HEK293 (cell line): ENCODE data around the gene PAK5.

Experiments
- CTCF ChIA-PET: fragments of 350-600 bp; formaldehyde crosslinking; extraction: SDS; loops from one replicate; lab custom pipeline; 2021; ENCODE audit warnings: antibody characterized with exemption; lab: Yijun Ruan, JAX
- POLR2A ChIA-PET: fragments of 300-600 bp; formaldehyde crosslinking; extraction: SDS; loops from one replicate; lab custom pipeline; 2020; ENCODE audit warnings: antibody characterized with exemption, inconsistent platforms; lab: Yijun Ruan, JAX
- H3K27ac ChIP-seq: fragments of 200-500 bp; sonication (Bioruptor generic); 2 replicates; pipeline ENCODE4 v1.5.1; 2014; ENCODE audit warnings: low read depth, low read length, control low read depth, inconsistent platforms; ENCODE audit errors: extremely low read depth
- H3K36me3 ChIP-seq, 2 experiments: fragments of 200-500 bp in 1 of 2; sonication (Bioruptor generic) in 1 of 2; 1 replicate in 1 of 2; 2 replicates in 1 of 2; pipeline ENCODE4 v1.5.1; 2014 to 2017; ENCODE audit warnings: inconsistent platforms in 2 of 2, low read length in 2 of 2; ENCODE audit not compliant: control insufficient read depth in 2 of 2, insufficient read depth in 1 of 2
- H3K4me1 ChIP-seq: fragments of 200-500 bp; sonication (Bioruptor generic); 2 replicates; pipeline ENCODE4 v1.5.1; 2014; ENCODE audit warnings: mild to moderate bottlenecking, low read length, inconsistent platforms; ENCODE audit not compliant: control insufficient read depth, insufficient read depth
- H3K4me3 ChIP-seq: 2 replicates; pipeline ENCODE4 v1.5.1; 2011; ENCODE audit warnings: low read depth, mild to moderate bottlenecking, control low read depth, low read length, moderate library complexity
- H3K9me3 ChIP-seq: fragments of 200-500 bp; sonication (Bioruptor generic); 2 replicates; pipeline ENCODE4 v1.5.1; 2014; ENCODE audit warnings: low read depth, low read length, inconsistent platforms; ENCODE audit not compliant: control insufficient read depth, insufficient read depth
- EGR2 ChIP-seq: fragments of 450-650 bp; formaldehyde crosslinking; IDR thresholded peaks from 2 replicates; pipeline ENCODE4 v1.5.1; 2016; ENCODE audit warnings: low read depth, missing biosample characterization, missing genetic modification characterization
- KLF16 ChIP-seq: fragments of 450-650 bp; formaldehyde crosslinking; IDR thresholded peaks from 2 replicates; pipeline ENCODE4 v1.5.1; 2017; ENCODE audit warnings: missing biosample characterization, missing genetic modification characterization
- MEIS1 ChIP-seq: sonication (generic); formaldehyde crosslinking; IDR thresholded peaks from 2 replicates; pipeline ENCODE4 v1.8.1; 2022; ENCODE audit warnings: missing genetic modification reagents, mild to moderate bottlenecking, borderline replicate concordance
- OVOL3 ChIP-seq: fragments of 450-650 bp; formaldehyde crosslinking; IDR thresholded peaks from 2 replicates; pipeline ENCODE4 v1.5.1; 2016; ENCODE audit warnings: missing biosample characterization, missing genetic modification characterization
- PBX3 ChIP-seq: sonication (generic); formaldehyde crosslinking; IDR thresholded peaks from 2 replicates; pipeline ENCODE4 v1.8.1; 2022; ENCODE audit warnings: mild to moderate bottlenecking, moderate library complexity, missing genetic modification reagents
- REPIN1 ChIP-seq: fragments of 450-650 bp; formaldehyde crosslinking; IDR thresholded peaks from 2 replicates; pipeline ENCODE4 v1.5.1; 2017; ENCODE audit warnings: missing biosample characterization, missing genetic modification characterization, low read depth
- WT1 ChIP-seq: fragments of 450-650 bp; formaldehyde crosslinking; IDR thresholded peaks from 2 replicates; pipeline ENCODE4 v1.5.1; 2016; ENCODE audit warnings: missing biosample characterization, missing genetic modification characterization
- ZBTB8A ChIP-seq: fragments of 450-650 bp; formaldehyde crosslinking; IDR thresholded peaks from 2 replicates; pipeline ENCODE4 v1.5.1; 2016; ENCODE audit warnings: missing biosample characterization, missing genetic modification characterization
- ZFHX2 ChIP-seq: fragments of 450-650 bp; formaldehyde crosslinking; conservative IDR thresholded peaks from 2 replicates; pipeline ENCODE4 v1.5.1; 2016; ENCODE audit warnings: missing biosample characterization, missing genetic modification characterization
- ZNF10 ChIP-seq: fragments of 450-650 bp; formaldehyde crosslinking; IDR thresholded peaks from 2 replicates; pipeline ENCODE4 v1.5.1; 2017; ENCODE audit warnings: missing biosample characterization, missing genetic modification characterization
- ZNF121 ChIP-seq: fragments of 450-650 bp; formaldehyde crosslinking; IDR thresholded peaks from 2 replicates; pipeline ENCODE4 v1.5.1; 2016; ENCODE audit warnings: missing biosample characterization, missing genetic modification characterization
- ZNF223 ChIP-seq: fragments of 450-650 bp; formaldehyde crosslinking; IDR thresholded peaks from 2 replicates; pipeline ENCODE4 v1.5.1; 2016; ENCODE audit warnings: missing biosample characterization, missing genetic modification characterization
- ZNF280D ChIP-seq: fragments of 450-650 bp; formaldehyde crosslinking; IDR thresholded peaks from 2 replicates; pipeline ENCODE4 v1.5.1; 2016; ENCODE audit warnings: missing biosample characterization, missing genetic modification characterization
- ZNF518A ChIP-seq: fragments of 450-650 bp; formaldehyde crosslinking; conservative IDR thresholded peaks from 2 replicates; pipeline ENCODE4 v1.5.1; 2016; ENCODE audit warnings: low read depth, missing biosample characterization, missing genetic modification characterization
- ZNF549 ChIP-seq: fragments of 450-650 bp; IDR thresholded peaks from 2 replicates; pipeline ENCODE4 v1.5.1; 2018; ENCODE audit warnings: missing biosample characterization, missing genetic modification characterization, mild to moderate bottlenecking, inconsistent platforms, moderate library complexity
- ZNF654 ChIP-seq: fragments of 450-650 bp; formaldehyde crosslinking; IDR thresholded peaks from 2 replicates; pipeline ENCODE4 v1.5.1; 2016; ENCODE audit warnings: low read depth, missing biosample characterization, missing genetic modification characterization
- ZNF792 ChIP-seq: fragments of 450-650 bp; formaldehyde crosslinking; IDR thresholded peaks from 2 replicates; pipeline ENCODE4 v1.5.1; 2016; ENCODE audit warnings: missing biosample characterization, missing genetic modification characterization
- ZNF830 ChIP-seq: fragments of 450-650 bp; IDR thresholded peaks from 2 replicates; pipeline ENCODE4 v1.5.0; 2018; ENCODE audit warnings: missing biosample characterization, missing genetic modification characterization, low read depth, mild to moderate bottlenecking, moderate library complexity

Gene PAK5

GRCh38 chr20:9672027-9672426, 166.8 kb downstream of the PAK5 start (continued):
- TF ChIP-seq ZNF654 (tag by site-specific recombination) (no peak), ZFHX2 (tag by site-specific recombination) (no peak), KLF16 (tag by site-specific recombination) (no peak), ZNF549 (tag by site-specific recombination) (no peak), ZNF223 (tag by site-specific recombination) (no peak)

- CTCF ChIA-PET = no interaction called here
- TF ChIP-seq REPIN1 (no peak), EGR2 (tag by site-specific recombination) (no peak), ZNF518A (tag by site-specific recombination) (no peak), ZNF121 (tag by site-specific recombination) (no peak), ZNF10 (tag by site-specific recombination) (no peak), PBX3 (CRISPR knock-in tag) (no peak), ZNF792 (tag by site-specific recombination) (no peak), ZNF830 (tag by site-specific recombination) (no peak), ZBTB8A (tag by site-specific recombination) (no peak), WT1 (tag by site-specific recombination) (no peak), ZNF280D (no peak), OVOL3 (no peak), MEIS1 (CRISPR knock-in tag) (no peak)
- TF ChIP-seq, all 188 proteins: peak for 0
- Histone ChIP-seq H3K36me3 (no peaks in the 10 kb centered on the region), H3K27ac (no peak overlapping the region), H3K4me1 (no peaks in the 10 kb centered on the region), H3K9me3 (no peaks in the 10 kb centered on the region), H3K4me3 (no peak overlapping the region)
- POLR2A ChIA-PET = no interaction called here
Measured at GRCh38 chr20:9668381-9668780, 170.5 kb downstream of the PAK5 start.
